Bronchial epithelial cell (primary cell): Measurements from ENCODE around the gene RIMBP2. TPM values are rescaled to one million over a fixed set of nuclear protein-coding genes. Genes with fewer than 3 reads are reported as not detected.

ENCODE experiments used
- DNase-seq: peaks from one replicate; pipeline ENCODE4 v3.0.0-alpha.2; 2010; ENCODE audit warnings: low read depth
- FAIRE-seq: peaks from 2 replicates; lab custom pipeline; 2011; peaks lifted over from hg19 to GRCh38; lab: Jason Lieb, UNC
- H3K27me3 ChIP-seq: 2 replicates; pipeline ENCODE4 v1.5.1; 2011; ENCODE audit warnings: low read length; ENCODE audit not compliant: control insufficient read depth, insufficient read depth
- H3K36me3 ChIP-seq: 2 replicates; pipeline ENCODE4 v1.5.1; 2011; ENCODE audit warnings: low read length; ENCODE audit not compliant: control insufficient read depth, insufficient read depth
- H3K4me3 ChIP-seq: 2 replicates; pipeline ENCODE4 v1.5.1; 2011; ENCODE audit warnings: mild to moderate bottlenecking, low read depth, low read length, control low read depth
- CTCF ChIP-seq: IDR thresholded peaks from 2 replicates; pipeline ENCODE4 v1.5.1; 2011; ENCODE audit warnings: mild to moderate bottlenecking, moderate library complexity, low read length, control low read depth, inconsistent platforms; ENCODE audit not compliant: insufficient read depth, severe bottlenecking
- total RNA-seq: library from RNA; depleted of rRNA; stranded (reverse); fragments of >200 nt; gene quantifications from 2 replicates; pipeline ENCODE4 v1.2.1, GENCODE V29; 2014

Gene RIMBP2
- total RNA-seq, 1 donor from 2014 or later, result not detected

GRCh38 chr12:130476451-130477135 is 239.5 kb downstream of the RIMBP2 start:
- Histone ChIP-seq H3K4me3 (no peak overlapping the region), H3K27me3 (no peaks in the 10 kb centered on the region), H3K36me3 (no peaks in the 10 kb centered on the region)
- TF ChIP-seq CTCF, result no peak
- DNase-seq (no peak), FAIRE-seq (no peak)

GRCh38 chr12:130474599-130475269 is 241.4 kb downstream of the RIMBP2 start:
- DNase-seq (no peak), FAIRE-seq (no peak)
- no peak overlapping the region for H3K4me3 ChIP-seq
- H3K27me3 ChIP-seq, result no peaks in the 10 kb centered on the region
- no peaks in the 10 kb centered on the region for H3K36me3 ChIP-seq
- TF ChIP-seq CTCF, result no peak

GRCh38 chr12:130473266-130473665 is 242.8 kb downstream of the RIMBP2 start:
- no peaks in the 10 kb centered on the region for H3K27me3 ChIP-seq
- no peak for FAIRE-seq
- no peak for TF ChIP-seq CTCF

GRCh38 chr12:130470969-130471368 is 245.1 kb downstream of the RIMBP2 start:
- H3K4me3 ChIP-seq, result no peak overlapping the region
- H3K36me3 ChIP-seq, result no peaks in the 10 kb centered on the region
- no peaks in the 10 kb centered on the region for H3K27me3 ChIP-seq
- no peak for FAIRE-seq
- no peak for TF ChIP-seq CTCF
- DNase-seq, result no peak

More at GRCh38 chr12:130473266-130473665, 242.8 kb downstream of the RIMBP2 start:
- no peaks in the 10 kb centered on the region for H3K36me3 ChIP-seq
- H3K4me3 ChIP-seq, result no peak overlapping the region
- no peak for DNase-seq

- no peak for DNase-seq
- TF ChIP-seq CTCF, result no peak
- H3K4me3 ChIP-seq, result no peak overlapping the region
- H3K36me3 ChIP-seq, result no peaks in the 10 kb centered on the region
- H3K27me3 ChIP-seq, result no peaks in the 10 kb centered on the region
- FAIRE-seq, result no peak
Measured at GRCh38 chr12:130469552-130469951, 246.5 kb downstream of the RIMBP2 start.
